ENCODE data around the gene DLG5. TPM values are rescaled to one million over a fixed set of nuclear protein-coding genes. Genes with fewer than 3 reads are reported as not detected.

Gene DLG5
- total RNA-seq, 1 experiment from 2014 or later: 51.0 TPM

GRCh38 chr10:77801474-77802161 lies 124.9 kb downstream of the DLG5 start:
- intact Hi-C loops (cut with micrococcal nuclease; ENCODE audit: unreplicated experiment): no loop called here
- Mint-ChIP-seq H3K4me3 (ENCODE audit: low read depth, unreplicated experiment) (no peak overlapping the region), H3K27me3 (ENCODE audit: unreplicated experiment) (no peaks in the 10 kb centered on the region), H3K9me3 (ENCODE audit: low read depth, unreplicated experiment) (no peaks in the 10 kb centered on the region), H3K27ac (ENCODE audit: unreplicated experiment) (no peak overlapping the region), H3K36me3 (ENCODE audit: insufficient read depth, unreplicated experiment) (peaks cover 5% of the 10 kb centered on the region), H3K4me1 (ENCODE audit: low read depth, unreplicated experiment) (no peaks in the 10 kb centered on the region)
- BruUV-seq (replicated peaks): no TSS peak
- TF ChIP-seq, protein P1, sequence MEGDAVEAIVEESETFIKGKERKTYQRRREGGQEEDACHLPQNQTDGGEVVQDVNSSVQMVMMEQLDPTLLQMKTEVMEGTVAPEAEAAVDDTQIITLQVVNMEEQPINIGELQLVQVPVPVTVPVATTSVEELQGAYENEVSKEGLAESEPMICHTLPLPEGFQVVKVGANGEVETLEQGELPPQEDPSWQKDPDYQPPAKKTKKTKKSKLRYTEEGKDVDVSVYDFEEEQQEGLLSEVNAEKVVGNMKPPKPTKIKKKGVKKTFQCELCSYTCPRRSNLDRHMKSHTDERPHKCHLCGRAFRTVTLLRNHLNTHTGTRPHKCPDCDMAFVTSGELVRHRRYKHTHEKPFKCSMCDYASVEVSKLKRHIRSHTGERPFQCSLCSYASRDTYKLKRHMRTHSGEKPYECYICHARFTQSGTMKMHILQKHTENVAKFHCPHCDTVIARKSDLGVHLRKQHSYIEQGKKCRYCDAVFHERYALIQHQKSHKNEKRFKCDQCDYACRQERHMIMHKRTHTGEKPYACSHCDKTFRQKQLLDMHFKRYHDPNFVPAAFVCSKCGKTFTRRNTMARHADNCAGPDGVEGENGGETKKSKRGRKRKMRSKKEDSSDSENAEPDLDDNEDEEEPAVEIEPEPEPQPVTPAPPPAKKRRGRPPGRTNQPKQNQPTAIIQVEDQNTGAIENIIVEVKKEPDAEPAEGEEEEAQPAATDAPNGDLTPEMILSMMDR (IDR thresholded peaks at IDR 0.05; ENCODE audit: unreplicated experiment): no peak
- no peak for DNase-seq
- CTCF ChIA-PET: no interaction called here

- no peak overlapping the region for H3K4me3 Mint-ChIP-seq (ENCODE audit: low read depth, unreplicated experiment)
- no peaks in the 10 kb centered on the region for H3K9me3 Mint-ChIP-seq (ENCODE audit: low read depth, unreplicated experiment)
- DNase-seq: no peak
- no peaks in the 10 kb centered on the region for H3K4me1 Mint-ChIP-seq (ENCODE audit: low read depth, unreplicated experiment)
- no peaks in the 10 kb centered on the region for H3K27me3 Mint-ChIP-seq (ENCODE audit: unreplicated experiment)
- H3K36me3 Mint-ChIP-seq (ENCODE audit: insufficient read depth, unreplicated experiment): peaks cover 5% of the 10 kb centered on the region
- CTCF ChIA-PET: no interaction called here
- no peak overlapping the region for H3K27ac Mint-ChIP-seq (ENCODE audit: unreplicated experiment)
- TF ChIP-seq, protein P1 (IDR thresholded peaks at IDR 0.05; ENCODE audit: unreplicated experiment): no peak
- intact Hi-C loops (cut with micrococcal nuclease; ENCODE audit: unreplicated experiment): no loop called here
- BruUV-seq (replicated peaks): no TSS peak
Observed at GRCh38 chr10:77800738-77801266, 125.8 kb downstream of the DLG5 start.

- no peaks in the 10 kb centered on the region for H3K9me3 Mint-ChIP-seq (ENCODE audit: low read depth, unreplicated experiment)
- H3K27me3 Mint-ChIP-seq (ENCODE audit: unreplicated experiment): no peaks in the 10 kb centered on the region
- intact Hi-C loops (cut with micrococcal nuclease; ENCODE audit: unreplicated experiment): no loop called here
- DNase-seq: no peak
- H3K27ac Mint-ChIP-seq (ENCODE audit: unreplicated experiment): no peak overlapping the region
- H3K4me1 Mint-ChIP-seq (ENCODE audit: low read depth, unreplicated experiment): no peaks in the 10 kb centered on the region
- peaks cover 5% of the 10 kb centered on the region for H3K36me3 Mint-ChIP-seq (ENCODE audit: insufficient read depth, unreplicated experiment)
- no TSS peak for BruUV-seq (replicated peaks)
- no peak overlapping the region for H3K4me3 Mint-ChIP-seq (ENCODE audit: low read depth, unreplicated experiment)
- TF ChIP-seq, protein P1 (IDR thresholded peaks at IDR 0.05; ENCODE audit: unreplicated experiment): no peak
- CTCF ChIA-PET: no interaction called here
Observed at GRCh38 chr10:77800320-77800719, 126.2 kb downstream of the DLG5 start.

DNA sequence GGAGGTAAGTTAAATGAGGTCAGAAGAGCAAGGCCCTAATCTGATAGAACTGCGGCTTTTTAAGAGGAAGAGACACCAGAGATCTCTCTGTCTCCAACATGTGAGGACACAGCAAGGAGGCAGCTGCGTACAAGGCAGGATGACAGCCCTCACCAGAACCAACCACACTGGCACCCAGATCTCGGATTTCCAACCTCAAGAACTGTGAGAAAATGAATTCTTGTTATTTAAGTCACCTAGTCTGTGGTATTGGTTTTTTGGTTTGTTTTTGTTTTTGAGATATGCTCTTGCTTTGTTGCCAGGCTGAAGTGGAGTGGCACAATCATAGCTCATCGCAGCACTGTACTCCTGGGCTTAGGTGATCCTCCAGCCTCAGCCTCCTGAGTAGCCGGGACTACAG lies 127.2 kb downstream of the DLG5 start:
- no peak overlapping the region for H3K4me3 Mint-ChIP-seq (ENCODE audit: low read depth, unreplicated experiment)
- TF ChIP-seq, protein P1 (IDR thresholded peaks at IDR 0.05; ENCODE audit: unreplicated experiment): no peak
- no peaks in the 10 kb centered on the region for H3K9me3 Mint-ChIP-seq (ENCODE audit: low read depth, unreplicated experiment)
- no peaks in the 10 kb centered on the region for H3K27me3 Mint-ChIP-seq (ENCODE audit: unreplicated experiment)
- no peak overlapping the region for H3K27ac Mint-ChIP-seq (ENCODE audit: unreplicated experiment)
- no peak for DNase-seq
- CTCF ChIA-PET: no interaction called here
- H3K36me3 Mint-ChIP-seq (ENCODE audit: insufficient read depth, unreplicated experiment): peaks cover 5% of the 10 kb centered on the region
- BruUV-seq (replicated peaks): no TSS peak
- H3K4me1 Mint-ChIP-seq (ENCODE audit: low read depth, unreplicated experiment): no peaks in the 10 kb centered on the region
- intact Hi-C loops (cut with micrococcal nuclease; ENCODE audit: unreplicated experiment): no loop called here

Measured in Calu3 (cell line).